ENCODE data around the gene TAPT1.

DNA sequence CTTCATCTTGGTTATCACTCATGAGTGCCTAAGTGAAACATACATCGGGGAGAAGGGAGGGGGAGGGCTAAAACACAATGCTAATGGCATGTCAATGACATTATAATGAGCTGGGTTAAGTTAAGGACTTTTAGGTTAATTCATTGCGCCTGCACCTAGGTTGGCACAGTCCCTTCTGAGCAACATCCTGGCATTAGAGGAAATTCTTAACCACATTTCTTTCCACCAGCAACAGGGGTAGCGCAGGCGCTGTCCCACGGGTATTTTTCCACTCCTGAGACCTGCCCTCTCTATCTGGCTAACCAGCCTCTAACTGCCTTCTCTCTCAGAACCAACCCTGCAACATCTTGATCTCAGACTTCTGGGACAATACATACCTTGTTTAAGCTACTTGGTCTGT, 103.5 kb downstream of the TAPT1 start:
- TF ChIP-seq, protein P1, sequence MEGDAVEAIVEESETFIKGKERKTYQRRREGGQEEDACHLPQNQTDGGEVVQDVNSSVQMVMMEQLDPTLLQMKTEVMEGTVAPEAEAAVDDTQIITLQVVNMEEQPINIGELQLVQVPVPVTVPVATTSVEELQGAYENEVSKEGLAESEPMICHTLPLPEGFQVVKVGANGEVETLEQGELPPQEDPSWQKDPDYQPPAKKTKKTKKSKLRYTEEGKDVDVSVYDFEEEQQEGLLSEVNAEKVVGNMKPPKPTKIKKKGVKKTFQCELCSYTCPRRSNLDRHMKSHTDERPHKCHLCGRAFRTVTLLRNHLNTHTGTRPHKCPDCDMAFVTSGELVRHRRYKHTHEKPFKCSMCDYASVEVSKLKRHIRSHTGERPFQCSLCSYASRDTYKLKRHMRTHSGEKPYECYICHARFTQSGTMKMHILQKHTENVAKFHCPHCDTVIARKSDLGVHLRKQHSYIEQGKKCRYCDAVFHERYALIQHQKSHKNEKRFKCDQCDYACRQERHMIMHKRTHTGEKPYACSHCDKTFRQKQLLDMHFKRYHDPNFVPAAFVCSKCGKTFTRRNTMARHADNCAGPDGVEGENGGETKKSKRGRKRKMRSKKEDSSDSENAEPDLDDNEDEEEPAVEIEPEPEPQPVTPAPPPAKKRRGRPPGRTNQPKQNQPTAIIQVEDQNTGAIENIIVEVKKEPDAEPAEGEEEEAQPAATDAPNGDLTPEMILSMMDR (IDR thresholded peaks at IDR 0.05), result no peak
- no peak for TF ChIP-seq EZH2 (IDR thresholded peaks at IDR 0.05; ENCODE audit: borderline replicate concordance, insufficient read depth, low read depth, low read length, poor library complexity, severe bottlenecking)

Measured in B cell (primary cell).